Spleen (tissue), 11 donors: ENCODE results near the gene ANO2. TPM values are rescaled to one million over a fixed set of nuclear protein-coding genes. Genes with fewer than 3 reads are reported as not detected.

Experiments
- DNase-seq: peaks from one replicate; pipeline ENCODE4 v3.0.0-alpha.2; 2020
- H3K27ac ChIP-seq, 8 donors: fragments of 200-600 bp; sonication (generic) in 7 of 8; 1 replicate in 4 of 8; 2 replicates in 4 of 8; pipeline versions ENCODE4 v1.5.0 to v1.8.0; 2016 to 2021; ENCODE audit warnings: inconsistent platforms in 4 of 8, mild to moderate bottlenecking in 4 of 8, moderate library complexity in 1 of 8
- H3K27me3 ChIP-seq, 7 donors: fragments of 200-600 bp; sonication (generic) in 6 of 7; replicated peaks in 1 of 7; 1 replicate in 4 of 7; 2 replicates in 3 of 7; pipeline versions ENCODE4 v1.5.0 to v1.8.0; 2016 to 2021; ENCODE audit warnings: inconsistent platforms in 3 of 7, mild to moderate bottlenecking in 1 of 7
- H3K36me3 ChIP-seq, 6 donors: fragments of 200-600 bp; sonication (generic) in 5 of 6; 1 replicate in 4 of 6; 2 replicates in 2 of 6; pipeline versions ENCODE4 v1.5.0 to v1.8.0; 2016 to 2021; ENCODE audit warnings: inconsistent platforms in 2 of 6
- H3K4me1 ChIP-seq, 6 donors: fragments of 200-600 bp; sonication (generic) in 5 of 6; 1 replicate in 3 of 6; 2 replicates in 3 of 6; pipeline versions ENCODE4 v1.5.0 to v1.8.0; 2016 to 2021; ENCODE audit warnings: inconsistent platforms in 3 of 6
- H3K4me3 ChIP-seq, 8 donors: fragments of 200-600 bp; sonication (generic) in 7 of 8; 1 replicate in 4 of 8; 2 replicates in 4 of 8; pipeline versions ENCODE4 v1.5.0 to v1.8.0; 2016 to 2021; ENCODE audit warnings: inconsistent platforms in 4 of 8, mild to moderate bottlenecking in 4 of 8, moderate library complexity in 2 of 8
- H3K9me3 ChIP-seq, 8 donors: fragments of 200-600 bp; sonication (generic) in 7 of 8; 1 replicate in 4 of 8; 2 replicates in 4 of 8; pipeline versions ENCODE4 v1.5.0 to v1.8.0; 2016 to 2021; ENCODE audit warnings: inconsistent platforms in 4 of 8
- POLR2A ChIP-seq, 3 donors: fragments of 450-650 bp; IDR thresholded peaks; one replicate each; pipeline ENCODE4 v1.5.1; 2017; ENCODE audit warnings: antibody characterized with exemption in 3 of 3, mild to moderate bottlenecking in 1 of 3
- POLR2AphosphoS5 ChIP-seq, 3 donors: sonication (generic); formaldehyde crosslinking; IDR thresholded peaks; one replicate each; pipeline ENCODE4 v1.5.1; 2017; ENCODE audit warnings: antibody characterized with exemption in 3 of 3
- WGBS, 5 donors: extraction: QIAGEN DNeasy Blood & Tissue Kit in 3 of 5; methylation state at CpG; one replicate each; pipeline versions ENCODE4 v1.1.5 to v1.1.7; 2013 to 2018; 5-methylcytosine and 5-hydroxymethylcytosine counted together
- intact Hi-C: fragments of 100-400 bp; cut with DNase I; formaldehyde crosslinking; loops from one replicate; pipeline ENCODE4 v1.15.0; 2023; ENCODE audit warnings: low total_unique reads
- polyA plus RNA-seq, 3 donors: library from polyadenylated mRNA; stranded (reverse); fragments of 200-250 nt; gene quantifications; one replicate each; pipeline ENCODE4 v1.2.1, GENCODE V29; 2013
- total RNA-seq, 7 donors: library from RNA; depleted of rRNA in 3 of 7; stranded (reverse); fragments of >200 nt in 3 of 7; fragmentation: NEBNext Ultra II Directional in 4 of 7; extraction: Animal tissue kit (Norgen Biotek cat#: 25700) in 4 of 7; gene quantifications; one replicate each; pipeline versions ENCODE4 v1.1.0 to v1.2.1, GENCODE V29; 2016 to 2021
- TF ChIP-seq, protein P1 (sequence below), 11 experiments: fragments of 200-600 bp in 7 of 11; fragments of 450-650 bp in 4 of 11; sonication (generic) in 4 of 11; IDR thresholded peaks in 8 of 11; conservative IDR thresholded peaks in 3 of 11; 1 replicate in 7 of 11; 2 replicates in 4 of 11; pipeline versions ENCODE4 v1.4.0 to v1.8.0; 2016 to 2021; ENCODE audit warnings: antibody characterized with exemption in 11 of 11, inconsistent platforms in 4 of 11, mild to moderate bottlenecking in 1 of 11
- donor health status: healthy with polysubstance abuse.
- donor health status: DM: no; HTN: no; CAD: no; lungs with moderate emphysema.
- donor health status: DM: no; HTN: no; CAD: no.
- donor health status: Bipolar disorder and iron deficiency.
- donor health status: healthy.
- donor health status: DM: no; HTN: no; CAD: no.
- donor health status: DM: yes; HTN: yes; CAD: no.

ANO2 gene
- total and polyA plus RNA-seq, 10 donors = 1.1 to 35.1 (median 14.2) TPM

DNA sequence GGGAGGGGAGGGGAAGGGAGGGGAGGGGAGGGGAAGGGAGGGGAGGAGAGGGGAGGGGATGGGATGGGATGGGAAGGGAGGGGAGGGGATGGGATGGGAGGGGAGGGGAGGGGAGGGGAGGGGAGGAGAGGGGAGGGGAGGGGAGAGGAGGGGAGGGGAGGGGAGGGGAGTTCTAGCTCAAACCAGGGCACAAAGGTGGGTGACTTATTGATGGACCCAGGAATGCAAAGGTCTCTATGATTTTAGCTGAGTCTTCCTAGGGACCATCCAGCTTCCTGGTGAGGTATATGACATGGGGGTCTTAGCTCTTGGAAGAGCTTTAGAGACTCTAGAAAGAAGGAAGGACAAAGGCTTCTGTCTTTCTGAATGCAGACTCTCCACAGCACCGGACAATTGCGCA is 42.3 kb downstream of the ANO2 start:
- no peaks in the 10 kb centered on the region for H3K4me1 ChIP-seq
- DNase-seq = no peak
- TF ChIP-seq POLR2AphosphoS5 (IDR thresholded peaks at IDR 0.05) (no peak), POLR2A (IDR thresholded peaks at IDR 0.05) (no peak)
- TF ChIP-seq, protein P1, sequence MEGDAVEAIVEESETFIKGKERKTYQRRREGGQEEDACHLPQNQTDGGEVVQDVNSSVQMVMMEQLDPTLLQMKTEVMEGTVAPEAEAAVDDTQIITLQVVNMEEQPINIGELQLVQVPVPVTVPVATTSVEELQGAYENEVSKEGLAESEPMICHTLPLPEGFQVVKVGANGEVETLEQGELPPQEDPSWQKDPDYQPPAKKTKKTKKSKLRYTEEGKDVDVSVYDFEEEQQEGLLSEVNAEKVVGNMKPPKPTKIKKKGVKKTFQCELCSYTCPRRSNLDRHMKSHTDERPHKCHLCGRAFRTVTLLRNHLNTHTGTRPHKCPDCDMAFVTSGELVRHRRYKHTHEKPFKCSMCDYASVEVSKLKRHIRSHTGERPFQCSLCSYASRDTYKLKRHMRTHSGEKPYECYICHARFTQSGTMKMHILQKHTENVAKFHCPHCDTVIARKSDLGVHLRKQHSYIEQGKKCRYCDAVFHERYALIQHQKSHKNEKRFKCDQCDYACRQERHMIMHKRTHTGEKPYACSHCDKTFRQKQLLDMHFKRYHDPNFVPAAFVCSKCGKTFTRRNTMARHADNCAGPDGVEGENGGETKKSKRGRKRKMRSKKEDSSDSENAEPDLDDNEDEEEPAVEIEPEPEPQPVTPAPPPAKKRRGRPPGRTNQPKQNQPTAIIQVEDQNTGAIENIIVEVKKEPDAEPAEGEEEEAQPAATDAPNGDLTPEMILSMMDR (IDR thresholded peaks at IDR 0.05 in 8 of 11, conservative IDR thresholded peaks at IDR 0.05 in 3 of 11) = no peak
- WGBS, 5 donors = 90 to 96% (median 95%) methylated on average over 2 of the region's 2 CpGs
- peaks cover 0 to 17% (median 0%) of the 10 kb centered on the region in 7 donors for H3K27me3 ChIP-seq
- H3K27ac ChIP-seq = no peak overlapping the region
- H3K4me3 ChIP-seq = no peak overlapping the region
- intact Hi-C loops = no loop called here
- H3K9me3 ChIP-seq = no peaks in the 10 kb centered on the region
- H3K36me3 ChIP-seq = no peaks in the 10 kb centered on the region

DNA sequence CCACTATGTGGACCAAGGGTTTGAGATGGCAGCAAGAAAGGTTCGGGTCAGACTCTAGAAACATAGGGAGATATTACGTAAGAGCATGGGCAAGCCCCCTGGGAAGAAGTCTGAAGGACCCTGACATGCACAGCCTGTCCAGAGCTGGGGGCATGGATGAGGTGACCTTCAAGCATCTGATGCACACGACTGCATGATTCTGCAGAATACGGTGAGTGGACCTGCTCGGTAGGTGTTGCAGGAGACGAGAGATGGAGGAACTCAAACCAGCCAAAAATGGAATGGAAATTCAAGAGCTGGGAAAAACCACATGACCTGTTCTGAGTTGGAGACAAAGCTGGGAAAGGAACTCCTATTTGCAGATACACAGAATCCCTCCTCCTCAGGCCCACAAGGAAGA is 43.6 kb downstream of the ANO2 start:
- no peak for TF ChIP-seq POLR2AphosphoS5 (IDR thresholded peaks at IDR 0.05)
- TF ChIP-seq, protein P1 (IDR thresholded peaks at IDR 0.05 in 8 of 11, conservative IDR thresholded peaks at IDR 0.05 in 3 of 11) = no peak
- TF ChIP-seq POLR2A (IDR thresholded peaks at IDR 0.05) = no peak
- H3K27me3 ChIP-seq = peaks cover 0 to 17% (median 0%) of the 10 kb centered on the region in 7 donors
- no peaks in the 10 kb centered on the region for H3K9me3 ChIP-seq
- WGBS, 5 donors = 88 to 96% (median 94%) methylated on average over 6 of the region's 6 CpGs
- no peak for DNase-seq
- intact Hi-C loops = no loop called here
- H3K27ac ChIP-seq = no peak overlapping the region
- H3K4me3 ChIP-seq = no peak overlapping the region
- no peaks in the 10 kb centered on the region for H3K4me1 ChIP-seq
- no peaks in the 10 kb centered on the region for H3K36me3 ChIP-seq

DNA sequence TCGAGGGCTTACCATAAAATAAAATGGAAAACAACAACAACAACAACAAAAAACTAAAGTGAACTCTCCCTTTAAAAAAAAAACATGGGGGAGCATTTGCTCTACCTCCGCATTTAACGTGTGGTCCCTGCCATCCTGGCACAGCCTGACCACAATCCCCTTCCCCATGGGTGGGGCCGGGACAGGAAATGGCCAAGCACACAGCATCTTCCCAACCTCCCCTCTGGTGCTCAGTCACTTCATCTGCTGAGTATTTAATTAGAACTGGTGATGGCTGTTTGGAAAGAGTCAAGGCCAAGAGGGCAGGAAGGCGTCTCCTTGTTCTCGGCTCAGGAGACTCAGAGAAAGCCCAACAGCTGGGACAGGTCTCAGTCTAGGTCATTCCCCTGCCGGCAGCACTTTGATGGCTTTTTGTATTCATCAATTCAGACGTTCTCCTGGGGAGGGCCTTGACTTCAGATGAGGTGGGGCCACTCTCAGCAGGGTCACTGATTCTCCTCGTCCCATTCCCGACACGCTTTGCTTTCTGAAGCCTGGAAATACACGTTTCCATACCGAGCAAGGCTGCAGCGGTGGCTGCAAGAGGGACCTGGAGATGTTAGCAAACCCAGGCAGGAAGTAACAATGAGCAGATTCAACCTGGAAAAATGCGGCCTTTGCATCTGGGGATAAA is 44.4 kb downstream of the ANO2 start:
- DNase-seq = no peak
- TF ChIP-seq, protein P1 (IDR thresholded peaks at IDR 0.05 in 8 of 11, conservative IDR thresholded peaks at IDR 0.05 in 3 of 11) = no peak
- TF ChIP-seq POLR2AphosphoS5 (IDR thresholded peaks at IDR 0.05) = no peak
- TF ChIP-seq POLR2A (IDR thresholded peaks at IDR 0.05) = no peak
- H3K4me1 ChIP-seq = no peaks in the 10 kb centered on the region
- H3K36me3 ChIP-seq = no peaks in the 10 kb centered on the region
- WGBS, 5 donors = 67 to 73% (median 72%) methylated on average over 15 of the region's 15 CpGs
- H3K27me3 ChIP-seq = peaks cover 0 to 17% (median 0%) of the 10 kb centered on the region in 7 donors
- no peak overlapping the region for H3K27ac ChIP-seq
- no peaks in the 10 kb centered on the region for H3K9me3 ChIP-seq
- intact Hi-C loops = no loop called here
- H3K4me3 ChIP-seq = no peak overlapping the region

DNA sequence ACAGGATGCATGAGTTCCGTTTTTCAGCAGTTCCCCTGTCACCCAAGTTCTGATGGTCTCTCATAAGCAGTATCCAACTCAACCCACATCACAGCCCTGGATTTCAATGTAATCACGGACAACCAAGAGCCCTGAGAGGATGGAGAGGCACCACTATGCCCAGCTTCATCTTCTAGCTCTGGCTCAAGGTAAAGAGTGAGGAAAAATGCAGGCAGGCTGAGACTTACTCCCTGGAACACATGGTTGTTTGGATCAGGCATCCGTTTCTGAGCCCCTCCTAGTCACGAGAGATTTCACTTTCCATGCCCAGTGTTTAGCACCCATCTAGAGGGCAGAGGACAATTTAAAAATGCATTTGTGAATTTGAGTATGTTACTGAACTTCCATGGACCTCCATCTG is 45.0 kb downstream of the ANO2 start:
- Histone ChIP-seq H3K9me3 (no peaks in the 10 kb centered on the region), H3K36me3 (no peaks in the 10 kb centered on the region), H3K27me3 (peaks cover 0 to 17% (median 0%) of the 10 kb centered on the region in 7 donors), H3K4me1 (no peaks in the 10 kb centered on the region), H3K4me3 (no peak overlapping the region), H3K27ac (no peak overlapping the region)
- intact Hi-C loops = no loop called here
- TF ChIP-seq POLR2AphosphoS5 (IDR thresholded peaks at IDR 0.05) (no peak), POLR2A (IDR thresholded peaks at IDR 0.05) (no peak)
- TF ChIP-seq, protein P1 (IDR thresholded peaks at IDR 0.05 in 8 of 11, conservative IDR thresholded peaks at IDR 0.05 in 3 of 11) = no peak
- 65 to 70% (median 67%) methylated on average over 4 of the region's 4 CpGs for WGBS, 5 donors
- no peak for DNase-seq
